A673 (cell line): ENCODE data around the gene CEP170B. TPM values are rescaled to one million over a fixed set of nuclear protein-coding genes. Genes with fewer than 3 reads are reported as not detected.

Source experiments
- BruUV-seq: library from RNA; stranded (reverse); fragments of 400-500 nt; replicated peaks from 2 replicates; lab custom pipeline; 2021; lab: Mats Ljungman, UMichigan
- CTCF ChIA-PET: fragments of 300-600 bp; sonication (Branson Sonifier 250); formaldehyde crosslinking; loops from one replicate; lab custom pipeline; 2022; ENCODE audit warnings: antibody characterized with exemption; lab: Charles Lee
- POLR2A ChIA-PET: fragments of 300-600 bp; sonication (Branson Sonifier 250); formaldehyde crosslinking; loops from one replicate; lab custom pipeline; 2022; ENCODE audit warnings: antibody characterized with exemption; ENCODE audit not compliant: low non-redundant PET; lab: Charles Lee
- DNase-seq: peaks from one replicate; pipeline ENCODE4 v3.0.0-alpha.2; 2015; ENCODE audit warnings: low spot score
- H3K27ac ChIP-seq: fragments of 200-600 bp; sonication (generic); 2 replicates; pipeline ENCODE4 v1.5.1; 2016; ENCODE audit warnings: mixed run types, low read depth, mild to moderate bottlenecking, mixed read lengths, antibody characterized with exemption, low read length; ENCODE audit not compliant: poor library complexity, severe bottlenecking
- H3K27me3 ChIP-seq: fragments of 200-600 bp; sonication (generic); replicated peaks from 2 replicates; pipeline ENCODE4 v1.6.1; 2017; ENCODE audit warnings: mixed run types, low read depth, mild to moderate bottlenecking, mixed read lengths, antibody characterized with exemption, low read length; ENCODE audit not compliant: insufficient read depth, poor library complexity
- H3K36me3 ChIP-seq: fragments of 200-600 bp; sonication (generic); 2 replicates; pipeline ENCODE4 v1.6.1; 2016; ENCODE audit warnings: mixed run types, mild to moderate bottlenecking, mixed read lengths, antibody characterized with exemption, low read length; ENCODE audit not compliant: insufficient read depth, poor library complexity, severe bottlenecking
- H3K4me1 ChIP-seq: fragments of 200-600 bp; sonication (generic); 2 replicates; pipeline ENCODE4 v1.6.1; 2017; ENCODE audit warnings: mixed run types, mild to moderate bottlenecking, mixed read lengths, antibody characterized with exemption, low read length; ENCODE audit not compliant: insufficient read depth, poor library complexity, severe bottlenecking
- H3K4me3 ChIP-seq: fragments of 200-600 bp; sonication (generic); 2 replicates; pipeline ENCODE4 v1.5.1; 2016; ENCODE audit warnings: low read depth, mixed run types, mild to moderate bottlenecking, mixed read lengths, low read length; ENCODE audit not compliant: poor library complexity, severe bottlenecking
- H3K9me3 ChIP-seq: fragments of 200-600 bp; sonication (generic); 2 replicates; pipeline ENCODE4 v1.6.1; 2016; ENCODE audit warnings: mixed run types, low read depth, mild to moderate bottlenecking, mixed read lengths, antibody characterized with exemption, low read length; ENCODE audit not compliant: poor library complexity, severe bottlenecking
- EZH2 ChIP-seq: fragments of 200-600 bp; sonication (generic); IDR thresholded peaks from 2 replicates; pipeline ENCODE4 v1.6.1; 2017; ENCODE audit warnings: borderline replicate concordance, low read depth, mild to moderate bottlenecking, mixed read lengths, antibody characterized with exemption, low read length; ENCODE audit not compliant: poor library complexity, severe bottlenecking
- intact Hi-C: fragments of 100-400 bp; cut with micrococcal nuclease; formaldehyde crosslinking; loops from one replicate; pipeline ENCODE4 v1.10.0; 2022; ENCODE audit not compliant: unreplicated experiment
- total RNA-seq: library from RNA; stranded (reverse); gene quantifications from 2 replicates; pipeline ENCODE4 v1.2.3, GENCODE V29; 2021
- TF ChIP-seq, protein P1 (sequence below): fragments of 300-800, 200-600 bp; sonication (generic); conservative IDR thresholded peaks from 2 replicates; pipeline ENCODE4 v1.5.1; 2017; ENCODE audit warnings: low read depth, mild to moderate bottlenecking, antibody characterized with exemption, low read length, moderate library complexity, mixed read lengths

The CEP170B gene
- total RNA-seq, 1 experiment from 2014 or later: 20.8 TPM

GRCh38 chr14:104893435-104894207 is 28.6 kb downstream of the CEP170B start:
- H3K27ac ChIP-seq: no peak overlapping the region
- no peaks in the 10 kb centered on the region for H3K36me3 ChIP-seq
- TF ChIP-seq, protein P1, sequence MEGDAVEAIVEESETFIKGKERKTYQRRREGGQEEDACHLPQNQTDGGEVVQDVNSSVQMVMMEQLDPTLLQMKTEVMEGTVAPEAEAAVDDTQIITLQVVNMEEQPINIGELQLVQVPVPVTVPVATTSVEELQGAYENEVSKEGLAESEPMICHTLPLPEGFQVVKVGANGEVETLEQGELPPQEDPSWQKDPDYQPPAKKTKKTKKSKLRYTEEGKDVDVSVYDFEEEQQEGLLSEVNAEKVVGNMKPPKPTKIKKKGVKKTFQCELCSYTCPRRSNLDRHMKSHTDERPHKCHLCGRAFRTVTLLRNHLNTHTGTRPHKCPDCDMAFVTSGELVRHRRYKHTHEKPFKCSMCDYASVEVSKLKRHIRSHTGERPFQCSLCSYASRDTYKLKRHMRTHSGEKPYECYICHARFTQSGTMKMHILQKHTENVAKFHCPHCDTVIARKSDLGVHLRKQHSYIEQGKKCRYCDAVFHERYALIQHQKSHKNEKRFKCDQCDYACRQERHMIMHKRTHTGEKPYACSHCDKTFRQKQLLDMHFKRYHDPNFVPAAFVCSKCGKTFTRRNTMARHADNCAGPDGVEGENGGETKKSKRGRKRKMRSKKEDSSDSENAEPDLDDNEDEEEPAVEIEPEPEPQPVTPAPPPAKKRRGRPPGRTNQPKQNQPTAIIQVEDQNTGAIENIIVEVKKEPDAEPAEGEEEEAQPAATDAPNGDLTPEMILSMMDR: no peak
- no peak for TF ChIP-seq EZH2
- intact Hi-C loops: no loop called here
- no TSS peak for BruUV-seq
- no peaks in the 10 kb centered on the region for H3K27me3 ChIP-seq
- H3K9me3 ChIP-seq: no peaks in the 10 kb centered on the region
- no peak overlapping the region for H3K4me3 ChIP-seq
- H3K4me1 ChIP-seq: no peaks in the 10 kb centered on the region
- ChIA-PET CTCF (no interaction called here), POLR2A (no interaction called here)
- no peak for DNase-seq

DNA sequence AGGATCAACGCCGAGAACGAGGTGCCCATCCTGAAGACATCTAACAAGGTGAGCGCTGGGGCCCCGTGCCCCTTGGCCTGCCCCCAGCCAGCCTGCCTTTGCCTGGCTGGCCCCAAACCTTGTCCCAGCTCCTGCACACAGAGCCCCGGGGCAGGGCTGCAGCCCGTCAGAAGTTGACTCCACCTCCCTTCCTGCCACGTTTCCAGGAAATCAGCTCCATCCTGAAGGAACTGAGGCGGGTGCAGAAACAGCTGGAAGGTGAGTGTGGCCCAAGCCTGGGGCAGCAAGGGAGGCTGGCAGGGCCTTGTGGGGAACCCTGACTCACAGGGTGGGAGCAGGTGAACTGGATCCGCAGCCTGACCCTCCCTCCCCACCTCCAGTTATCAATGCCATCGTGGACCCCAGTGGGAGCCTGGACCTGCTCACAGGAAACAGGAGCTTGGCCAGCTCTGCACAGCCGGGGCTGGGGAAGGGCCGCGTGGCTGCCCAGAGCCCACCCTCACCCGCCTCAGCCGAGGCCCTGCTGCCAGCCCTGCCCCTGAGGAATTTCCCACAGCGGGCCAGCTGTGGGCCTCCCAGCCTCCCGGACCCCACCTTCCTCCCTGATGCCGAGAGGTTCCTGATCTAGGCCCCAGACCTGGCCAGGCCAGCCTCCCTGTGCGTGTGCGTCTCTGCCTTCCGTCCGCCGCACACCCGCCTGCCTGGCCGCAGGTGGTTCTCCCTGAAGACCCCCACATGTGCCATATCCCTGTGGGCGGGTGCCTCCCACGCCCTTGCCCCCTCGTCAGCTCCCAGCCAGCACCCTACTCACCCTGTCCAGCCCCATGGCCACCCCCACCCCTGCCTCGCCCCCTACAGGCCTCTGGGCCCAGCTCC is 29.5 kb downstream of the CEP170B start:
- ChIA-PET POLR2A (no interaction called here), CTCF (no interaction called here)
- H3K9me3 ChIP-seq: no peaks in the 10 kb centered on the region
- TF ChIP-seq, protein P1: no peak
- TF ChIP-seq EZH2: no peak
- no peak overlapping the region for H3K27ac ChIP-seq
- H3K36me3 ChIP-seq: no peaks in the 10 kb centered on the region
- H3K4me3 ChIP-seq: no peak overlapping the region
- intact Hi-C loops: no loop called here
- DNase-seq: no peak
- no TSS peak for BruUV-seq
- H3K4me1 ChIP-seq: no peaks in the 10 kb centered on the region
- H3K27me3 ChIP-seq: no peaks in the 10 kb centered on the region

DNA sequence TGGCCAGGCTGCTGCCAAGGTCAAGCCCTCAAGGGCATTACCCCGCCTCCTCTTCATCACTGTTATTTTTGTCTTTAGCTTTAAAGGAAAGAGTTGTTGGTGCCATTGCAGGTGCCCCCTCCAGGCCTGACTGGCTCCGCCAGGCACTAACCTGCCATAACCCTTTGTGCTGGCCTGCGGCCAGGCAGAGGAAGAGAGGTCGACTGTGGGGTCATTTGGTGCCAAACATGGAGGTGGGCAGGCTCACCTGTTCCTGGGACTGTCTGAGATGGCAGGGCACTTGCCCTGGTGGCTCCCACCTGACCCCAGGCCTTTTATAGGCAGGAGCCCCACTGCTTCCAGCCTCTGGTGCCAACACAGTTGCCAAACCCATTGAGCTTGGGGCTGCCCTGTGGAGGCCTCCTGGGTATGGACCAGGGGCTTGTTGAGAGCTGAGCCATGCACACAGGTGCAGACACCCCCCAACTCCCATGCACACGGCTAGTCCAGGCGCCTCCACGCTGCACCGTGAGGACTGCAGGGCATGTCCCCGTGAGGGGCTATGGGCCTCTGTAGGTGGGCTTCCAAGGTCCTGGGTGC is 30.2 kb downstream of the CEP170B start:
- Histone ChIP-seq H3K27ac (no peak overlapping the region), H3K36me3 (no peaks in the 10 kb centered on the region), H3K27me3 (no peaks in the 10 kb centered on the region), H3K9me3 (no peaks in the 10 kb centered on the region), H3K4me3 (no peak overlapping the region), H3K4me1 (no peaks in the 10 kb centered on the region)
- ChIA-PET POLR2A (no interaction called here), CTCF (no interaction called here)
- TF ChIP-seq, protein P1: no peak
- no peak for TF ChIP-seq EZH2
- DNase-seq: no peak
- BruUV-seq: no TSS peak
- intact Hi-C loops: no loop called here
